AG10803 (cell line): ENCODE data around the gene GRSF1.

Experiments
- DNase-seq: peaks from one replicate; pipeline ENCODE4 v3.0.0; 2010; ENCODE audit warnings: low read depth
- H3K4me3 ChIP-seq: 2 replicates; pipeline ENCODE4 v1.5.1; 2011; ENCODE audit warnings: mild to moderate bottlenecking, low read length, control low read depth
- TF ChIP-seq, protein P1 (sequence below): conservative IDR thresholded peaks from 2 replicates; pipeline ENCODE4 v1.5.1; 2011; ENCODE audit warnings: mild to moderate bottlenecking, low read length, control low read depth, inconsistent platforms

GRSF1 gene

GRCh38 chr4:70816894-70817293, 22.8 kb downstream of the GRSF1 start:
- no peak for DNase-seq
- TF ChIP-seq, protein P1, sequence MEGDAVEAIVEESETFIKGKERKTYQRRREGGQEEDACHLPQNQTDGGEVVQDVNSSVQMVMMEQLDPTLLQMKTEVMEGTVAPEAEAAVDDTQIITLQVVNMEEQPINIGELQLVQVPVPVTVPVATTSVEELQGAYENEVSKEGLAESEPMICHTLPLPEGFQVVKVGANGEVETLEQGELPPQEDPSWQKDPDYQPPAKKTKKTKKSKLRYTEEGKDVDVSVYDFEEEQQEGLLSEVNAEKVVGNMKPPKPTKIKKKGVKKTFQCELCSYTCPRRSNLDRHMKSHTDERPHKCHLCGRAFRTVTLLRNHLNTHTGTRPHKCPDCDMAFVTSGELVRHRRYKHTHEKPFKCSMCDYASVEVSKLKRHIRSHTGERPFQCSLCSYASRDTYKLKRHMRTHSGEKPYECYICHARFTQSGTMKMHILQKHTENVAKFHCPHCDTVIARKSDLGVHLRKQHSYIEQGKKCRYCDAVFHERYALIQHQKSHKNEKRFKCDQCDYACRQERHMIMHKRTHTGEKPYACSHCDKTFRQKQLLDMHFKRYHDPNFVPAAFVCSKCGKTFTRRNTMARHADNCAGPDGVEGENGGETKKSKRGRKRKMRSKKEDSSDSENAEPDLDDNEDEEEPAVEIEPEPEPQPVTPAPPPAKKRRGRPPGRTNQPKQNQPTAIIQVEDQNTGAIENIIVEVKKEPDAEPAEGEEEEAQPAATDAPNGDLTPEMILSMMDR, result no peak
- no peak overlapping the region for H3K4me3 ChIP-seq

DNA sequence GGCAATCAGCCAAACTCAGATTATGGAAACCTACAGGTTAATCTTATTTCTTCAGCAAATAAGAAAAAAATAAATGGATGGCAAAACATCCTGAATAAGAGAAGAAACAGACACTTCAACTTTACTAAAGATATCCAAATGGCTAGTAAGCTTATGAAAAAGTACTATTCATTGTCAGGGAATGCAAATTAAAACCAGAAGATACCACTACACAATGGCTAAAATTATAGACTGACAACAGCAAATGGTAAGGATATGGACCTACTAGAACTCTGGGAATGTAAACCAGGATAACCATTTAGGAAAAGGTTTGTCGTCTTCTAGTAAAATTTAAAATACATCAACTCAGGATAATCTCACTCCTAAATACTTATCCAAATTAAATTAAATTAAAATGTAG, 24.3 kb downstream of the GRSF1 start:
- TF ChIP-seq, protein P1, result no peak
- H3K4me3 ChIP-seq, result no peak overlapping the region
- peak; percentile 58 for DNase-seq

GRCh38 chr4:70808151-70808550, 31.5 kb downstream of the GRSF1 start:
- H3K4me3 ChIP-seq, result no peak overlapping the region
- TF ChIP-seq, protein P1, result no peak
- no peak for DNase-seq

DNA sequence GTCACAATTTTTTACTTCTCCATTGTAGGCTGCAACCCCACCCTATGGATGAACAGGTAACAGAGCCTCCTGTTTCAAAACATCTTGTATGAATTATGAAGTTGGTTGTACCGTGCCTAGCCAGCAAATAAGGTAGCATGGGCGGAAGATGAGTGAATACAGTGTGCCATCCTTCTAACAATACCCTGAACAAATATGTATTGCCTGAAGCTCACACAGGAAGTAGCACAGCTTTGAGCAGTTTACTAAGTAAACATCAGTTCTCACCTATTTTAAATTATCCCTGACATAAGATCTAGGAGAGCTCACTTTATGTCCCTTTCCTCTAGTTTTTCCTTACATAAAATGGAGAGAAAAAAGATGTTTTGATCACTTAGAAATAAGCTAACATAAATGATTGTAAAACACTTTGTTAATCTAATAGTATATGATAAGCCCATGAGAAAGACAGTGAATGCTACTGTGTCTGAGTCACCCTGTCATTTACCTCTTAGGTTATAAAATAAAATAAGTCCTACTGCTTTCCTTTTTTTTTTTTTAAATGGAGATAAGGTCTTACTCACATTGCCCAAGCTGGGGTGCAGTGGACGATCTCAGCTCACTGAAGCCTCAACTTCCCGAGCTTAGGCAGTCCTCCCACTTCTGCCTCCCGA, 36.6 kb downstream of the GRSF1 start:
- no peak overlapping the region for H3K4me3 ChIP-seq
- DNase-seq, result no peak
- TF ChIP-seq, protein P1, result no peak

DNA sequence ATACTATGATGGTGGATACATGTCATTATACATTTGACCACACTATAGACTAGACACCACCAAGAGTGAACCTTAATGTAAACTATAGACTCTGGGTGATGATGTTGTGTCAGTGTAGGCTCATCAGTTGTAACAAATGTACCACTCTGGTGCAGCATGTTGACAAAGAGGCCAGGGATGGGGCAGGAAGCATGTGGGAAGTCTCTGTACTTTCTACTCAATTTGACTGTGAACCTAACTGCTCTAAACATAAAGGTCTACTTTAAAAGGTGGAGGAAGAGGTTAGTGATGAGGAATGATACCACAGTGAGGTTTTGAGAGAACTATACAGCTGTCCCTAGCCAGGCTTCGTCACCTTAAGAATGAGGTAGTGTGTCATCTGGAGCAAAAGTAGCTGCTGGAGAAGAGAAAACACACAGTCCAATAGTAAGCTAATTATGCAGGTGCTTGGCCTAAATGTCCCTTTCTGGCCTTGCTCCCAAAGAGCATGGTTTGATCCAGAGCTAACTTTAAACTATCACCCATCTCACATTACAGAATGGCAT, 38.4 kb downstream of the GRSF1 start:
- TF ChIP-seq, protein P1, result no peak
- no peak overlapping the region for H3K4me3 ChIP-seq
- no peak for DNase-seq

- DNase-seq, result no peak
- TF ChIP-seq, protein P1, result no peak
Measured at GRCh38 chr4:70793626-70794025, 46.1 kb downstream of the GRSF1 start.

GRCh38 chr4:70788733-70789132, 51.0 kb downstream of the GRSF1 start:
- TF ChIP-seq, protein P1, result no peak
- H3K4me3 ChIP-seq, result no peak overlapping the region
- DNase-seq, result no peak

More at GRCh38 chr4:70793626-70794025, 46.1 kb downstream of the GRSF1 start:
- no peak overlapping the region for H3K4me3 ChIP-seq
